HG03565 (cell line): ENCODE results near the gene FAH.

Experiments
- ATAC-seq: cut with Tn5 transposase; IDR thresholded peaks from one replicate; pipeline ENCODE4 v1.9.1; 2021; ENCODE audit warnings: mild to moderate bottlenecking, moderate library complexity; ENCODE audit not compliant: unreplicated experiment

Gene FAH

DNA sequence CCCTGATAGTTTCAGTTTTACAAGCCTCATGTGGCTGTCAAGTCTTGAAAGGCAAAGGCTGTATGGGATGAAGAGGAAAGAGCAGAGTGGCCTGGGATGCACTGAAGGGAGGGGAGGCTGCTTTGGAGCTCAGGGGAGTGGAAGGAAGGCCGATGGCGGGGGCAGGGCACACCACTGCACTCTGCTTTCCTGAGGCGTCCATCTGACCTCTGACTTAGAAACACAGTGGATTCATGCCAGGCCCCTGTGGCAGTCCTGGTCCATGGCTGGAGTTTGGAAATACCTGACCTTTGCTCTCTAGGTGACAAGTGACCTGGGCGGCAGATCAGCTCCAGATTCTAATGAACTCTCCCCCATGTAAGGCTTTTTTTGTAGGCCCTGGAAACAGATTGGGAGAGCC lies 19.0 kb downstream of the FAH start:
- no peak for ATAC-seq

GRCh38 chr15:80172401-80172800 lies 19.6 kb downstream of the FAH start:
- no peak for ATAC-seq

- ATAC-seq = no peak
Observed at GRCh38 chr15:80173022-80173759, 20.4 kb downstream of the FAH start.

DNA sequence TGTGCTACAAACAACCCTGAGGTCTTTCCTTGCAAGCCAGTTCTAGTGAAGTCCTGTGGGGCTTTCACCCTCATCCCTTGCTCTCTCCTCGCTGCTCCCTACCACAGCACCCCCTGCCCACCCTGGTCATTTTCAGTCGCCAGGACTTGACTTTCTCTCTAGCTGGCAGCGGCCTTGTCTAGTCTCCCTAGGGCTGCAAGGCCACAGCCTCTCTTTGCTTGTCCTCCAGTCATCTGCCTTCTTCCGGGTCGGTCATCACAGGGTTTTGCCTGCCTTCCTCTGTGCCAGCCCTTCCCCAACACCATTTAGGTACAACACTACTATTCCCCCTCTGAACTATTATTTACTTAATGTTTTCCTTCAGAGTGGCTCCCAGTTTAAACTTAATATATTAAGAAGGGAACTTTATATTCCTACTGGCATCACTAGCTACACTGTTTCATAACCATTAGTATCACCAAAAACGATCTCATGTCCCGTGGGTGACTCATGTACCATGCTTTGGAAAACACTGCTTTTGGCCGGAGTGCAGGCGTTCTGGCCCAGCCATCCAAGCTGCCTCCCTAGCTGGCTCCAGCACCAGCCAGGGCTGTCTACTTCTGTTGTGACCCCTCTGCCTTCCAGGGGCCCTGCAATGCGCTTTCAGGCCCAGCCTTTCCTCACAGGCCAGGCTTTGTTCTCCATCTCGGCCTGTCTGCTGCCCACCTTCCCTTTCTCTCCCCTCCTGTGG lies 21.4 kb downstream of the FAH start:
- no peak for ATAC-seq

DNA sequence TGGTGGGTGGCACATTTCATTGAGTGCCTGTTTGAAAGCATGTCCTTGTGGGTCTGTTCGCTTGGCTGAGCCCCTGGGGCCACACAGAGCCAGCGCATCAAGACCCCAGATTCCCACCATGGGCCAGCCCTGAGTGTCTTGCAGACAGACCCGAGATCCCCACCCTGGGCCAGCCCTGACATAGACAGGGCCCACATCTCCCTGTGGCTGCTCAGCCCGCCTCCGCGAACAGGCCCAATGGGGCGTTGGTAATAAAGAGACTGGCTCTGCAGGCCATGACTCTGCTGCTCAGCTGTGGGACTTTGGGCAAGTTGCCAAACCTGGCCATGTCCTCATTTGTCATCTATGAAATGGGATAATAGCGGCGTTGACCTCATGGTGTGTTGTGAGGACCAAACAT lies 22.6 kb downstream of the FAH start:
- no peak for ATAC-seq

DNA sequence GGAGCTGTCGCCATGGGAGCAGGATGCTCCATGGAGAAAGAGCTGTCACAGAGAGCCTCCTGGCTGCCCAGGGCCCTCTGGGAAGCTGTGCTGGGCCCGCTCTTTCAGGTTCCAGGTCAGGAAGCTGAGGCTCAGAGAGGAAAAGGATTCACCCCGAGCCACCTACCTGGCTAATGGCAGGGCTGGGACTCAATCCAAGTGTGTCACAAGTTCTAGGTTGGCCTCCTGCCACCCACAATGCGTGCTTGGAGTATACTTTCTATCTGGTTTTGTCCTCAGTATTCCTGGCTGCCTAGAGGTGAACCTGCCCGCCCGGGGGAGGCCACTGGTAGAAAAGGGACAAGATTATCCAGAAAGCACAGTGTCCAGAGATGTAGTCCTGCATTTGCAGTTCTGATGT lies 23.6 kb downstream of the FAH start:
- no peak for ATAC-seq

DNA sequence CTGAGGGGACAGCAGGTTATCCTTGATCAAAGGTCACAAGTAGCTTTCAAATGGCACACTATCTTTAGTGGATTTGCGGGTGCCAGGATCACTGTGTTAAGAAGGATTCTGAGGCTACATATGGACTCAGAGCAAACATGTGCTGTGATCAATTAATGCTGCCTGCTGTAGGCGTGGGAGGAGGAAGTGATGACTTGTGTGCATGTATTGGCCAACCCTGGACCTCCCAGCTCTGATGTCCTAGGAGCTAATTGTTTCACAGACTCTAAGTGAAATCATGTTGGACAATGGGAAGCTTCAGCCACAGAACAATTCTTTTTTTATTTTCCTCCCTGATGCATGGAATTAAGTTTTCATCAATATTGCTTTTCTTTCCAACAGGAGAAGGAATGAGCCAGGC lies 24.4 kb downstream of the FAH start:
- no peak for ATAC-seq

DNA sequence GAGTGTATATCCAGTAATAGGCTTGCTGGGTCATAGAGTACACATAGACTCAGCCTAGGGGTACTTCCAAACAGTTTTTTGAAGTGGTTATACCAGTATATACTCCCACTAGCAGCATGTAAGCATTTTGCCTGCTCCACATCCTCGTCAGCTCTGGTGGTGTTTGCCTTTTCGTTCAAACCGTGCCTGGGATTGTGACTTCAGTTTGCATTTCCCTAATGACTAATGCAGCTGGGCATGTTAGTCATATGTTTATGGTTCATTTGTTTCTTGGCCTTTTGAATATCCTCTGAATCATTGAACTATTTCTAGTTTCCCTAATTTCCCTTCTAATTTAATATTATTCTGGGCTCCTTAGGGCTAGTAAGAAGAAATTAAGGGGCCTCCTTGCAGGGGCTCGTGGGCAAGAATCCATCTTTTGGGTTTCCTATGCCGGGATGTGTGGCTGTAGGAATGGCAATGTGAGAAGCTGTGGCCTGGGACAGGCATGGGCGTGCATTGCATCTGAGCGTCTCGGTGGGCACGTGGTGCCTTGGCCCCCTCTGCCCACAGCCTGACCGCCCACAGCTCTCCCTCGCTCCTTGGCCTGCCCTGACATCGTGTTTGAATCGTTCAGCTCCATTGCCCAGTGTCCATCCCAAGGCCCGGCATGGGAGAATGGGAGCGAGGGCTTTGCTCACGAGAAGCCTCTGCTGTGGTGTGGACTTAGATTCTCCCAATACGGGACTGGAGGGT lies 26.4 kb downstream of the FAH start:
- no peak for ATAC-seq

- no peak for ATAC-seq
Observed at GRCh38 chr15:80179935-80180334, 27.1 kb downstream of the FAH start.

- no peak for ATAC-seq
Observed at GRCh38 chr15:80180468-80180867, 27.7 kb downstream of the FAH start.

GRCh38 chr15:80180986-80181385 lies 28.2 kb downstream of the FAH start:
- ATAC-seq = no peak

- no peak for ATAC-seq
Observed at GRCh38 chr15:80182611-80183261, 29.9 kb downstream of the FAH start.

DNA sequence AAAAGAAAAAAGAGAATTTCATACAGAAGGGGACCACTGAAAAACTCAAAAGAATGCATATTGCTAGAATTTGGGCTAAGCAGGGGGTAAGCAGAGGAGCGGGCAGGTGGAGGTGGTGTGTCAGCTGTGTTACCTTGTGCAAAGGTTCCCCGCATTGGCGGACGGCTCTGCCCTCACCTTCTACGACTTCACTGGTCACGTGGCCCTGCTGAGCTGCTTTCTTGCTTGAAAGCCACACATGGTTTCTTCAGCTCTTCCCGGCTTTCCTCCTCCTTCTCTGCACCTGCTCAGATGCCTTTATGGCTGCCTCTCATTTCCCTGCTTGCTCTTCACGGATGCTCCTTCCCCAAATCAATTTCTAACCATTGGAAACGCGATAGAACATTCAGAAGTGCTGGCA lies 30.5 kb downstream of the FAH start:
- ATAC-seq = no peak

- no peak for ATAC-seq
Observed at GRCh38 chr15:80183886-80184285, 31.1 kb downstream of the FAH start.

DNA sequence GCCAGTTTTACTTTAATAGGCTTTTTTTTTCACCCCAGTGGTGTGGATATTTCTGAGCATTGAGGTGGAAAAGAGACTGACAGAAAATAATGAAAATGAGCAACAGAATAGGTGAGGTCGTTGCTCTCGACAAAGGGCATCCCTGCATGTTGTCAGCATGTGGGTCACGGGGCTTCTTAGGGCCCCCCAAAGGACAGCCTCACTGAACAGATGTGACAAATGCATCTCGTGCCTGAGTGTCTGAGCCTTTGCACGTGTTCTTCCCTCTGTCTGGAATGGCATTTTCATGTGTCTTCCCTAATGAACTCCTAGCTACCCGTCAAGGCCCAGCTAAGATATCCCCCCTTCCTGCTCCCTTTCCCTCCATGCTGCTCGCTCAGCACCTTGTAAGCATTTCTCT lies 31.8 kb downstream of the FAH start:
- ATAC-seq = no peak

DNA sequence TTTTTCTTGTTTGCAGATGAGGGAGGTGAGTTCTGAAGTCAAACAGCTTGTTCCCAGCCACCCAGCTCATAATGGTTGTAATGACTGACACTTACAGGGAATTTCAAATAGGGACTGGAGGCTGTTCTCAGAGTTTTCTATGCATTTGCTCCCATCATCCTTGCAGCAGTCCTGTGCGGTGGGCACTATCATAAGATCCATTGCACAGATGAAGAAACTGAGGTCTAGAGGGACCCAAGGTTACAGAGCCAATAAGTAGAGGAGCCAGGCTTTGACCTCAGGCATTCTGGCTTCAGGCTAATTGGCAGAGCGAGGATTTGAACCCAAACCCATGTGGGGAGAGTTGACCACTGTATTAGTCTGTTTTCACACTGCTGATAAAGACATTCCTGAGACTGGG lies 32.4 kb downstream of the FAH start:
- no peak for ATAC-seq

DNA sequence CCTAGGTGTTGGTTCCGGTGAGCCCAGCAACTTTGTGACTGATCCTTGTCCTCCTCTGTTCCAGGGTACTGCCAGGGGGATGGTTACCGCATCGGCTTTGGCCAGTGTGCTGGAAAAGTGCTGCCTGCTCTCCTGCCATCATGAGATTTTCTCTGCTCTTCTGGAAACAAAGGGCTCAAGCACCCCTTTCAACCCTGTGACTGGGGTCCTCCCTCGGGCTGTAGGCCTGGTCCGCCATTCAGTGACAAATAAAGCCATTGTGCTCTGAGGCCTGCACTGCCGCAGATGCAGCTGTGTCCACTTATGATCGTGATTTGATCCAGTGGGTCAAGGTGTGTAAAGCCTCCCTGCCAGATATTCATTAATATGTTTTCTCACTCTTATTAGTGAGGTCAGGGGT lies 33.3 kb downstream of the FAH start:
- ATAC-seq = no peak

- ATAC-seq = no peak
Observed at GRCh38 chr15:80186597-80186996, 33.8 kb downstream of the FAH start.

DNA sequence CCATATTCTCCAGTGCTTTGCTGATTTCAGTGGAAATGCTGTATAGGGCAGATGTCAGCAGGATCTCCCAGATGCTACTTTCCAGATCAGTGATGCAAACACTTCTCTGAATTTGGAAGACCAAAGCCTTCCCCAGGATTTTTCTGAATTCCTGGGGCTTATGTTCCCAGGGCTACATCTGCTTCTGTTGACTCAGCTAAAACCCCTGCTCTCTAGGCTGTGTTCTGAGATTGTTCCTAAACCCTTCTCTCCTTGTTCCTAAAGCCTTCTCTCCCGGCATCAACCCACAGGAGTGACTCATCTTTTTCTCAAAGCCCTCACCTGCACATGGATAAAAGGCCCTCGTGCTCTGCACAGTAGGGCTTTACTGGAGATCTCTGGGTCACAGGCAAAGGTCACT lies 35.5 kb downstream of the FAH start:
- ATAC-seq = no peak

DNA sequence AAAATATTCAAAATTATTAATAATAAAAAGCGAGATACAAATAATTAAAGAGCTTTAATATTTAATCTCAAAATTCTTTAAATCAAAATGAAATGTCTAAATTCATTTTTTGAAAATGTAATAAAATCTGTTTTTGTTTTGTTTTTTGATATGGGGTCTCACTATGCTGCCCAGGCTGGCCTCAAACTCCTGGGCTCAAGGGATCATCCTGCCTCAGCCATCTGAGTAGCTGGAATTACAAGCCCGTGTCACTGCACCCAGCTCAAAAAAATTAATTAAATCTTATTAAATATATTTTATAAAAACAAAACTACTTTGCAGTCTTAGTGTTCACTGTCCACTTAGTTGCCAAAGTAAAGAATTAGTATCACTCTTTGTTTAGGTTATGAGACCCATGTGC lies 38.4 kb downstream of the FAH start:
- ATAC-seq = no peak

- ATAC-seq = no peak
Observed at GRCh38 chr15:80191897-80192595, 39.2 kb downstream of the FAH start.
